SK-N-MC (cell line): ENCODE measurements around the gene SMAD7.

ENCODE experiments used
- DNase-seq: peaks from one replicate; pipeline ENCODE4 v3.0.0-alpha.2; 2011; ENCODE audit warnings: low read depth, low spot score
- H3K27ac ChIP-seq: fragments of 200-600 bp; sonication (generic); 2 replicates; pipeline ENCODE4 v1.5.1; 2016; ENCODE audit warnings: mixed run types
- H3K36me3 ChIP-seq: fragments of 200-600 bp; sonication (generic); 2 replicates; pipeline ENCODE4 v1.6.1; 2017; ENCODE audit warnings: antibody characterized with exemption, low read length, mixed read lengths; ENCODE audit not compliant: insufficient read depth
- H3K4me3 ChIP-seq: fragments of 200-600 bp; sonication (generic); 2 replicates; pipeline ENCODE4 v1.5.1; 2016
- H3K9ac ChIP-seq: fragments of 200-600 bp; sonication (generic); 2 replicates; pipeline ENCODE4 v1.8.0; 2017; ENCODE audit warnings: mixed run types, mixed read lengths; ENCODE audit not compliant: insufficient read length
- H3K9me3 ChIP-seq: fragments of 200-600 bp; sonication (generic); 2 replicates; pipeline ENCODE4 v1.6.1; 2017; ENCODE audit warnings: low read depth, mild to moderate bottlenecking, antibody characterized with exemption, low read length, moderate library complexity, mixed read lengths
- EZH2 ChIP-seq: fragments of 200-600 bp; sonication (generic); IDR thresholded peaks from one replicate; pipeline ENCODE4 v1.6.1; 2017; ENCODE audit warnings: antibody characterized with exemption
- FOXP2 ChIP-seq: optimal IDR thresholded peaks from 2 replicates; pipeline ENCODE3; 2011; ENCODE audit warnings: mild to moderate bottlenecking, moderate library complexity; ENCODE audit not compliant: insufficient read depth; ENCODE audit errors: extremely low read length, control extremely low read depth
- POLR2AphosphoS5 ChIP-seq: IDR thresholded peaks from 2 replicates; pipeline ENCODE4 v1.6.1; 2012; ENCODE audit warnings: mild to moderate bottlenecking, low read depth, low read length, borderline replicate concordance

Gene SMAD7

GRCh38 chr18:48979944-48980890 is 29.5 kb upstream of the SMAD7 start:
- DNase-seq, result no peak
- Histone ChIP-seq H3K9ac (no peak overlapping the region), H3K4me3 (no peak overlapping the region), H3K27ac (no peak overlapping the region), H3K9me3 (no peaks in the 10 kb centered on the region), H3K36me3 (no peaks in the 10 kb centered on the region)
- TF ChIP-seq FOXP2 (no peak), POLR2AphosphoS5 (no peak), EZH2 (no peak)

DNA sequence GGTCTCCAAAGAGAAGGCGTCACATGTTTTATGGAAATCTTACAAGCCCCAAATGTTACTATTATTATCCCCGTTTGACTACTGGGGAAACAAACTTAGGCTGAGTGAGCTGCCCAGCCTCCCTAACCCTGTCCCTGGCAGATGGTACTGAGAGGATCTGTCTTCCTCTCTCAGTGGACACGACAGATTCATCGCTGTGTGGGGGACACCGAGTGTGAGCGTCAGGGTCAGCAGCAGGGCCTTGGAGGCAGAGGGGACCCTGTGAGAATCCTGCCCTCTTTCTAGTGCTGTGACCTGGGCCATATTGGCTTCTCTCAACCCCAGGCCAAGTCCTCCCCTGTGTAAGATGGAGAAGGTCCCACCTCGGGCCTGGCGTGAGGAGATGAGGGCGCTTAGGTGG is 27.1 kb upstream of the SMAD7 start:
- TF ChIP-seq POLR2AphosphoS5, result no peak
- TF ChIP-seq FOXP2, result no peak
- TF ChIP-seq EZH2, result no peak
- H3K27ac ChIP-seq, result no peak overlapping the region
- no peak overlapping the region for H3K4me3 ChIP-seq
- DNase-seq, result no peak
- no peak overlapping the region for H3K9ac ChIP-seq
- H3K9me3 ChIP-seq, result no peaks in the 10 kb centered on the region
- no peaks in the 10 kb centered on the region for H3K36me3 ChIP-seq

DNA sequence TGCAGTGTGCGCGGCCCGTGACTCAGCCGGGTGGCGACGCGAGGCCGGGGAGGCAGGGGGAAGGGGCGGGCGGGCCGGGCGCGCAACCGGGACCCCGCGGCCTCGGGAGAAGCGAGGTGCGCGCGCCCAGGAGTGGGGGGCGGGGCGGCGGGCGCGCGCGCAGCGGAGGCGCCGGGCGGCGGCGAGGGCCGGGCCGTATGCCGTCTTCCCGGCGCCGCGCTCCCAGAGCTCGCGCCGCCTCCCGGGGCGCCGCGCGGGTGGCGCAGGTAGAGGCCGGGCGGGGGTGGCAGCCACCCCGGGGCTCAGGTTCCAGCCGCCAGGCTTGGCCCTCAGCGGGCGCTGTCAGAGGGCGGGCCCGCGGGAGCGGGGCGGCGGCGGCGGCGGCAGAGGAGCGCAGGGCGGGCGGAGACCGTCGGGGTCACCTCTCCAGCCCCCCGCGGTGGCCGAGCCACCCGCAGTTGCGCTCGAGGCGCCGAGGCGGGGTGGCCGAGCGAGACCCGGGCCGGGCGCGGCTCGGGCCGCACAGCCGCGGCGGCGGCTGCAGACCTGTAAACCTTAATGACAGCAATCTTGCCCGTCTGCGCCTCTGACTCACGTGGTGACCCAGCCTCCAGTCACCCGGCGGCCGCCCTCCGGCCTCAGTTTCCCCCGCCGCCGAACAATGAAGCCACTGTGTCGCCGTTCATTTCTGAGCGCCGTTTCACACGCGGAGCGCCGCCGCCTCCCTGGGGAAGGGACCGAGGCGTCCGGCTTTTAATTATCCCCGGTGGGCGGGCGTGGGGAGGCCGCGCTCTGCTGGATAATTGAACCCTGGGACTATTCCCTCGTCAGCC is 25.3 kb upstream of the SMAD7 start:
- DNase-seq, result no peak
- Histone ChIP-seq H3K27ac (no peak overlapping the region), H3K36me3 (no peaks in the 10 kb centered on the region), H3K4me3 (peak overlapping the region; percentile 33; the same call in 1 of the 2 replicates), H3K9ac (no peak overlapping the region), H3K9me3 (no peaks in the 10 kb centered on the region)
- no peak for TF ChIP-seq EZH2
- no peak for TF ChIP-seq FOXP2
- no peak for TF ChIP-seq POLR2AphosphoS5

- Histone ChIP-seq H3K9me3 (no peaks in the 10 kb centered on the region), H3K36me3 (no peaks in the 10 kb centered on the region), H3K27ac (no peak overlapping the region), H3K4me3 (peak overlapping the region; percentile 33; the same call in 1 of the 2 replicates), H3K9ac (no peak overlapping the region)
- no peak for TF ChIP-seq POLR2AphosphoS5
- no peak for TF ChIP-seq FOXP2
- no peak for TF ChIP-seq EZH2
- no peak for DNase-seq
These were observed 24.5 kb upstream of the SMAD7 start for GRCh38 chr18:48975120-48975816.

- no peak overlapping the region for H3K27ac ChIP-seq
- H3K9me3 ChIP-seq, result no peaks in the 10 kb centered on the region
- no peak overlapping the region for H3K4me3 ChIP-seq
- H3K9ac ChIP-seq, result no peak overlapping the region
- TF ChIP-seq EZH2 (no peak), POLR2AphosphoS5 (no peak), FOXP2 (no peak)
- no peak for DNase-seq
- no peaks in the 10 kb centered on the region for H3K36me3 ChIP-seq
These were observed 23.7 kb upstream of the SMAD7 start for GRCh38 chr18:48974304-48975119.

DNA sequence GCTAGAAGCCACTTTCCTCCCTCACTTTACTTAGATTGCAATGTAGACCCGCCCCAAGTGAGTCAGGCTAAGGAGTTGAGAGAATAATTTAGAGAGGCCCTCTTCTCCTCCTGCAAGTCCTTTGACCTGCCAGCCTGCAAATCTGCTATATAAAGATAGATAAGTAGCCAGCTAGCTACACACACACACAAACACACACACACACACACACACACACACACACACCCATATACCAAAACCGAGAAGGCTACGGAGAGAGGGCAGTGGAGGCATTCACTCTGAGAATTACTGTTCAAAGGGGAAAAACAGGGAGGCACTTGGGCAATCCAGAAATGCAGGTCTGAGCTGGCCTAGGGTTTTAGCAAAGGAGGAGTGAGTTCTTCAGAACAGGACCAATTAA is 23.0 kb upstream of the SMAD7 start:
- Histone ChIP-seq H3K9ac (no peak overlapping the region), H3K9me3 (no peaks in the 10 kb centered on the region), H3K36me3 (no peaks in the 10 kb centered on the region), H3K27ac (no peak overlapping the region), H3K4me3 (no peak overlapping the region)
- TF ChIP-seq EZH2 (no peak), POLR2AphosphoS5 (no peak), FOXP2 (no peak)
- DNase-seq, result no peak

- H3K27ac ChIP-seq, result no peak overlapping the region
- H3K9ac ChIP-seq, result no peak overlapping the region
- DNase-seq, result no peak
These were observed 17.8 kb upstream of the SMAD7 start for GRCh38 chr18:48968412-48969215.

More at GRCh38 chr18:48968412-48969215, 17.8 kb upstream of the SMAD7 start:
- no peak overlapping the region for H3K4me3 ChIP-seq
- TF ChIP-seq FOXP2 (no peak), EZH2 (no peak), POLR2AphosphoS5 (no peak)
- no peaks in the 10 kb centered on the region for H3K9me3 ChIP-seq
- H3K36me3 ChIP-seq, result no peaks in the 10 kb centered on the region
